GM10266 (cell line): Measurements from ENCODE around the gene MAP2K3.

Experiments used
- DNase-seq: peaks from one replicate; pipeline ENCODE4 v3.0.0; 2012; ENCODE audit errors: extremely low spot score
- CTCF ChIP-seq: IDR thresholded peaks from 2 replicates; pipeline ENCODE4 v1.5.1; 2012; ENCODE audit warnings: mild to moderate bottlenecking, low read depth; ENCODE audit not compliant: control insufficient read depth, insufficient read depth; ENCODE audit errors: missing control alignments

MAP2K3 gene

GRCh38 chr17:21289902-21290571 is 5.5 kb downstream of the MAP2K3 start:
- no peak for DNase-seq
- no peak for TF ChIP-seq CTCF

GRCh38 chr17:21291357-21291756 is 6.8 kb downstream of the MAP2K3 start:
- DNase-seq, result no peak
- TF ChIP-seq CTCF, result no peak

GRCh38 chr17:21291862-21292261 is 7.4 kb downstream of the MAP2K3 start:
- no peak for DNase-seq
- no peak for TF ChIP-seq CTCF

- no peak for TF ChIP-seq CTCF
- DNase-seq, result no peak
Measured at GRCh38 chr17:21292867-21293830, 8.6 kb downstream of the MAP2K3 start.

GRCh38 chr17:21293831-21294210 is 9.3 kb downstream of the MAP2K3 start:
- no peak for TF ChIP-seq CTCF

GRCh38 chr17:21294321-21295035 is 10.0 kb downstream of the MAP2K3 start:
- TF ChIP-seq CTCF, result no peak
- DNase-seq, result no peak

More at GRCh38 chr17:21293831-21294210, 9.3 kb downstream of the MAP2K3 start:
- DNase-seq, result no peak
